CD14-positive monocyte (primary cell): ENCODE data around the gene CXCR4. TPM values are rescaled to one million over a fixed set of nuclear protein-coding genes. Genes with fewer than 3 reads are reported as not detected.

ENCODE experiments used
- DNase-seq, 3 donors: peaks; one replicate each; pipeline ENCODE4 v3.0.0-alpha.2; 2011 to 2022
- H2AFZ ChIP-seq: 2 replicates; pipeline ENCODE4 v1.6.0; 2012; ENCODE audit warnings: mild to moderate bottlenecking, low read depth, low read length, inconsistent platforms; ENCODE audit not compliant: insufficient read depth, poor library complexity, severe bottlenecking
- H3K27ac ChIP-seq, 2 donors: 1 replicate in 1 of 2; 2 replicates in 1 of 2; pipeline ENCODE4 v1.5.1; 2012 to 2013; ENCODE audit warnings: low read length in 2 of 2, control low read depth in 1 of 2, inconsistent platforms in 1 of 2, low read depth in 1 of 2, mild to moderate bottlenecking in 1 of 2
- H3K27me3 ChIP-seq, 2 donors: one replicate each; pipeline versions ENCODE4 v1.6.0 to v1.6.1; 2011 to 2013; ENCODE audit warnings: low read length in 2 of 2; ENCODE audit not compliant: control insufficient read depth in 2 of 2, insufficient read depth in 2 of 2
- H3K36me3 ChIP-seq, 2 donors: replicated peaks in 1 of 2; 1 replicate in 1 of 2; 2 replicates in 1 of 2; pipeline versions ENCODE4 v1.5.1 to v1.6.1; 2012 to 2013; ENCODE audit warnings: low read length in 2 of 2, control low read depth in 1 of 2, inconsistent platforms in 1 of 2, mild to moderate bottlenecking in 1 of 2; ENCODE audit not compliant: insufficient read depth in 2 of 2, control insufficient read depth in 1 of 2
- H3K4me1 ChIP-seq, 2 donors: 1 replicate in 1 of 2; 2 replicates in 1 of 2; pipeline versions ENCODE4 v1.5.1 to v1.6.1; 2012 to 2013; ENCODE audit warnings: low read length in 2 of 2, control low read depth in 1 of 2, inconsistent platforms in 1 of 2, mild to moderate bottlenecking in 1 of 2, moderate library complexity in 1 of 2; ENCODE audit not compliant: insufficient read depth in 2 of 2, control insufficient read depth in 1 of 2
- H3K4me2 ChIP-seq: replicated peaks from 2 replicates; pipeline ENCODE3; 2012; ENCODE audit warnings: low read length, moderate library complexity, mild to moderate bottlenecking; ENCODE audit not compliant: poor library complexity, severe bottlenecking; ENCODE audit errors: extremely low read depth
- H3K4me3 ChIP-seq, 3 experiments: fragments of 200-600 bp in 1 of 3; sonication (generic) in 1 of 3; replicated peaks in 1 of 3; 1 replicate in 2 of 3; 2 replicates in 1 of 3; pipeline ENCODE4 v1.5.1; 2011 to 2013; ENCODE audit warnings: low read length in 3 of 3, mild to moderate bottlenecking in 3 of 3, control low read depth in 2 of 3, low read depth in 2 of 3, inconsistent platforms in 1 of 3, moderate library complexity in 1 of 3
- H3K79me2 ChIP-seq: 2 replicates; pipeline ENCODE4 v1.6.0; 2012; ENCODE audit warnings: mild to moderate bottlenecking, control low read depth, inconsistent platforms, low read length, moderate library complexity; ENCODE audit not compliant: insufficient read depth
- H3K9ac ChIP-seq: 2 replicates; pipeline ENCODE4 v1.6.0; 2017; ENCODE audit warnings: low read length, mild to moderate bottlenecking; ENCODE audit not compliant: insufficient read depth, poor library complexity, severe bottlenecking
- H3K9me3 ChIP-seq, 2 donors: replicated peaks in 1 of 2; 1 replicate in 1 of 2; 2 replicates in 1 of 2; pipeline versions ENCODE4 v1.5.1 to v1.6.1; 2012 to 2013; ENCODE audit warnings: low read length in 2 of 2, control low read depth in 1 of 2; ENCODE audit not compliant: control insufficient read depth in 1 of 2, insufficient read depth in 1 of 2
- H4K20me1 ChIP-seq: 2 replicates; pipeline ENCODE4 v1.6.0; 2012; ENCODE audit warnings: mild to moderate bottlenecking, low read length, control low read depth, moderate library complexity; ENCODE audit not compliant: insufficient read depth
- H3K27ac Mint-ChIP-seq, 7 donors: one replicate each; pipeline ENCODE4 v1.8.0; 2020; ENCODE audit warnings: mild to moderate bottlenecking in 7 of 7, mixed read lengths in 7 of 7, moderate library complexity in 6 of 7, inconsistent platforms in 2 of 7
- H3K27me3 Mint-ChIP-seq, 3 donors: one replicate each; pipeline ENCODE4 v1.8.0; 2021 to 2022; ENCODE audit warnings: low read depth in 3 of 3, mild to moderate bottlenecking in 3 of 3, mixed read lengths in 3 of 3, moderate library complexity in 3 of 3, inconsistent platforms in 1 of 3
- H3K36me3 Mint-ChIP-seq, 2 donors: one replicate each; pipeline ENCODE4 v1.8.0; 2020; ENCODE audit warnings: mixed read lengths in 2 of 2, inconsistent platforms in 1 of 2, mild to moderate bottlenecking in 1 of 2
- H3K4me1 Mint-ChIP-seq: one replicate; pipeline ENCODE4 v1.8.0; 2020; ENCODE audit warnings: mild to moderate bottlenecking, mixed read lengths
- H3K4me3 Mint-ChIP-seq, 2 donors: one replicate each; pipeline ENCODE4 v1.8.0; 2020; ENCODE audit warnings: mild to moderate bottlenecking in 2 of 2, mixed read lengths in 2 of 2, moderate library complexity in 1 of 2
- H3K9me3 Mint-ChIP-seq, 7 donors: one replicate each; pipeline ENCODE4 v1.8.0; 2020 to 2022; ENCODE audit warnings: mixed read lengths in 7 of 7, mild to moderate bottlenecking in 6 of 7, moderate library complexity in 6 of 7, inconsistent platforms in 2 of 7
- WGBS: methylation state at CpG from one replicate; pipeline ENCODE4 v1.1.5; 2013; ENCODE audit warnings: missing lambda C conversion rate; ENCODE audit not compliant: insufficient coverage; 5-methylcytosine and 5-hydroxymethylcytosine counted together
- intact Hi-C, 2 donors: fragments of 100-400 bp; cut with micrococcal nuclease; formaldehyde crosslinking; loops; one replicate each; pipeline versions ENCODE4 v1.15.0 to v1.15.1; 2023
- polyA plus RNA-seq, 3 donors: library from polyadenylated mRNA; depleted of rRNA in 1 of 3; unstranded in 2 of 3; stranded (reverse) in 1 of 3; fragments of 300-500 nt in 2 of 3; fragments of >200 nt in 1 of 3; fragmentation: Illumina TruSeq in 2 of 3; gene quantifications; 1 replicate in 2 of 3; 2 replicates in 1 of 3; pipeline ENCODE4 v1.2.3, GENCODE V29; 2012 to 2021
- TF ChIP-seq, protein P1 (sequence below): fragments of 200-600 bp; IDR thresholded peaks from one replicate; pipeline ENCODE4 v1.8.0; 2022; ENCODE audit warnings: antibody characterized with exemption, mild to moderate bottlenecking

Gene CXCR4
- polyA plus RNA-seq, 3 donors, result 140 to 1,274 (median 391) TPM

DNA sequence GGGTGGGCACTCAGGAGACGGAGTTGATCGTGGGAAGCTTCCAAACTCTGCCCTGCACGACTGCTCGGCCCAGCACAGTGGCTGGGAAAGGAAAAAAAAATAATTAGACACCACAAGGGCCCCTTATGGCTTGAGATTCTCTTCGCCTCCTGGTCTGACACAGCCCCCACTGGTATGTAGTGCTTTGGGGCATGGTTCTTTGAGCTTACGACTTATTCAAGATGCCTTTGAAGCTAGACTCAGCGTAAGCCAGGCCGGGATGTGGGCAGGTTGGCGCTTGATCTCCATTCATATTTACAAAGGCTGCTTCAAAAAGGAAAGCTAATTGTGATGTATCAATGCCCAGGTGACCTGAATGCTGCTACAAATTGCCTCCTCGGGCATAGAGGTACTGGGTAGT is 50.5 kb downstream of the CXCR4 start:
- no peaks in the 10 kb centered on the region for H4K20me1 ChIP-seq
- H3K9ac ChIP-seq, result no peak overlapping the region
- intact Hi-C loops, result no loop called here
- H2AFZ ChIP-seq, result no peak overlapping the region
- TF ChIP-seq, protein P1, sequence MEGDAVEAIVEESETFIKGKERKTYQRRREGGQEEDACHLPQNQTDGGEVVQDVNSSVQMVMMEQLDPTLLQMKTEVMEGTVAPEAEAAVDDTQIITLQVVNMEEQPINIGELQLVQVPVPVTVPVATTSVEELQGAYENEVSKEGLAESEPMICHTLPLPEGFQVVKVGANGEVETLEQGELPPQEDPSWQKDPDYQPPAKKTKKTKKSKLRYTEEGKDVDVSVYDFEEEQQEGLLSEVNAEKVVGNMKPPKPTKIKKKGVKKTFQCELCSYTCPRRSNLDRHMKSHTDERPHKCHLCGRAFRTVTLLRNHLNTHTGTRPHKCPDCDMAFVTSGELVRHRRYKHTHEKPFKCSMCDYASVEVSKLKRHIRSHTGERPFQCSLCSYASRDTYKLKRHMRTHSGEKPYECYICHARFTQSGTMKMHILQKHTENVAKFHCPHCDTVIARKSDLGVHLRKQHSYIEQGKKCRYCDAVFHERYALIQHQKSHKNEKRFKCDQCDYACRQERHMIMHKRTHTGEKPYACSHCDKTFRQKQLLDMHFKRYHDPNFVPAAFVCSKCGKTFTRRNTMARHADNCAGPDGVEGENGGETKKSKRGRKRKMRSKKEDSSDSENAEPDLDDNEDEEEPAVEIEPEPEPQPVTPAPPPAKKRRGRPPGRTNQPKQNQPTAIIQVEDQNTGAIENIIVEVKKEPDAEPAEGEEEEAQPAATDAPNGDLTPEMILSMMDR, result no peak
- no peak overlapping the region for H3K4me3 Mint-ChIP-seq
- H3K27ac ChIP-seq, result no peak overlapping the region
- H3K4me1 Mint-ChIP-seq, result peaks cover 14% of the 10 kb centered on the region
- peaks cover 0 to 14% of the 10 kb centered on the region in 2 donors for H3K4me1 ChIP-seq
- WGBS, result 93% methylated on average over 3 of the region's 10 CpGs
- peaks cover 5 to 11% (median 7%) of the 10 kb centered on the region in 7 donors for H3K9me3 Mint-ChIP-seq
- no peak overlapping the region for H3K4me3 ChIP-seq
- H3K9me3 ChIP-seq, result peaks cover 8% of the 10 kb centered on the region in 2 donors
- H3K79me2 ChIP-seq, result no peaks in the 10 kb centered on the region
- H3K36me3 Mint-ChIP-seq, result no peaks in the 10 kb centered on the region
- H3K4me2 ChIP-seq, result no peak overlapping the region
- no peaks in the 10 kb centered on the region for H3K36me3 ChIP-seq
- no peak overlapping the region for H3K27ac Mint-ChIP-seq
- no peaks in the 10 kb centered on the region for H3K27me3 ChIP-seq
- no peak for DNase-seq
- peaks cover 0 to 2% (median 1%) of the 10 kb centered on the region in 3 donors for H3K27me3 Mint-ChIP-seq

DNA sequence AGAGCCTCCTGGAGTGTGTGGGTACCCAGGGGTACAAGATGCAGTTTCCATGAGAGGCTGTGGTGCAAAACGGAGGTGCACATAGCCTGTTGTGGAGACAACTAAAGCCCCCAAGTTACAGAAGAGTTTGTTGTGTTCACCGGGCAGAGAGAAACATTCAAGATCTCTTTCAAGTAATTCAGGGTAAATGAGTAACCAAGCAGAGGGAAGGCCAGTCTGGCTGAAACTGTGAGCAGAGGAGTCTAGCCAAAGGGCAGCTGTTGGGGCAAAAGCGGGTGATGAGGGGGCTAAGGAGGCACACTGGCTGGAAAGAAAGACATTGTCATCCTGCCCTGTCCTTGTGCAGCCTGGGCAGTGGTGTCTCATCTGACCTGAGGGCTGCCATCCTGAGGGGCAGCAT is 52.0 kb downstream of the CXCR4 start:
- H4K20me1 ChIP-seq, result no peaks in the 10 kb centered on the region
- H3K27ac ChIP-seq, result no peak overlapping the region
- no peak overlapping the region for H3K4me3 Mint-ChIP-seq
- no peaks in the 10 kb centered on the region for H3K27me3 ChIP-seq
- peaks cover 0 to 4% (median 1%) of the 10 kb centered on the region in 7 donors for H3K9me3 Mint-ChIP-seq
- intact Hi-C loops, result no loop called here
- peaks cover 14% of the 10 kb centered on the region for H3K4me1 Mint-ChIP-seq
- 97% methylated on average over 3 of the region's 3 CpGs for WGBS
- no peak for DNase-seq
- no peak overlapping the region for H3K27ac Mint-ChIP-seq
- no peak overlapping the region for H3K9ac ChIP-seq
- H3K4me3 ChIP-seq, result no peak overlapping the region
- TF ChIP-seq, protein P1, result no peak
- H3K4me1 ChIP-seq, result peaks cover 0 to 14% of the 10 kb centered on the region in 2 donors
- no peaks in the 10 kb centered on the region for H3K36me3 Mint-ChIP-seq
- H3K79me2 ChIP-seq, result no peaks in the 10 kb centered on the region
- H3K4me2 ChIP-seq, result no peak overlapping the region
- no peaks in the 10 kb centered on the region for H3K36me3 ChIP-seq
- H2AFZ ChIP-seq, result no peak overlapping the region
- H3K27me3 Mint-ChIP-seq, result peaks cover 0 to 2% (median 1%) of the 10 kb centered on the region in 3 donors
- no peaks in the 10 kb centered on the region for H3K9me3 ChIP-seq
